GM13977 (cell line): ENCODE data around the gene VWA3B.

Source experiments
- DNase-seq: peaks from one replicate; pipeline ENCODE4 v3.0.0; 2012; ENCODE audit warnings: low spot score
- in situ Hi-C: fragments of 300-500 bp; cut with MboI; formaldehyde crosslinking; loops from one replicate; pipeline ENCODE4 v1.12.0; 2022; ENCODE audit warnings: low sequenced_read_pairs, low pct_unique_long_range_greater_than_20kb, mixed read lengths, inconsistent platforms; ENCODE audit not compliant: unreplicated experiment
- TF ChIP-seq, protein P1 (sequence below): IDR thresholded peaks from 2 replicates; pipeline ENCODE4 v1.5.1; 2012; ENCODE audit warnings: mild to moderate bottlenecking, control low read depth; ENCODE audit not compliant: insufficient read depth; ENCODE audit errors: extremely low read depth, missing control alignments

VWA3B gene, protein sequence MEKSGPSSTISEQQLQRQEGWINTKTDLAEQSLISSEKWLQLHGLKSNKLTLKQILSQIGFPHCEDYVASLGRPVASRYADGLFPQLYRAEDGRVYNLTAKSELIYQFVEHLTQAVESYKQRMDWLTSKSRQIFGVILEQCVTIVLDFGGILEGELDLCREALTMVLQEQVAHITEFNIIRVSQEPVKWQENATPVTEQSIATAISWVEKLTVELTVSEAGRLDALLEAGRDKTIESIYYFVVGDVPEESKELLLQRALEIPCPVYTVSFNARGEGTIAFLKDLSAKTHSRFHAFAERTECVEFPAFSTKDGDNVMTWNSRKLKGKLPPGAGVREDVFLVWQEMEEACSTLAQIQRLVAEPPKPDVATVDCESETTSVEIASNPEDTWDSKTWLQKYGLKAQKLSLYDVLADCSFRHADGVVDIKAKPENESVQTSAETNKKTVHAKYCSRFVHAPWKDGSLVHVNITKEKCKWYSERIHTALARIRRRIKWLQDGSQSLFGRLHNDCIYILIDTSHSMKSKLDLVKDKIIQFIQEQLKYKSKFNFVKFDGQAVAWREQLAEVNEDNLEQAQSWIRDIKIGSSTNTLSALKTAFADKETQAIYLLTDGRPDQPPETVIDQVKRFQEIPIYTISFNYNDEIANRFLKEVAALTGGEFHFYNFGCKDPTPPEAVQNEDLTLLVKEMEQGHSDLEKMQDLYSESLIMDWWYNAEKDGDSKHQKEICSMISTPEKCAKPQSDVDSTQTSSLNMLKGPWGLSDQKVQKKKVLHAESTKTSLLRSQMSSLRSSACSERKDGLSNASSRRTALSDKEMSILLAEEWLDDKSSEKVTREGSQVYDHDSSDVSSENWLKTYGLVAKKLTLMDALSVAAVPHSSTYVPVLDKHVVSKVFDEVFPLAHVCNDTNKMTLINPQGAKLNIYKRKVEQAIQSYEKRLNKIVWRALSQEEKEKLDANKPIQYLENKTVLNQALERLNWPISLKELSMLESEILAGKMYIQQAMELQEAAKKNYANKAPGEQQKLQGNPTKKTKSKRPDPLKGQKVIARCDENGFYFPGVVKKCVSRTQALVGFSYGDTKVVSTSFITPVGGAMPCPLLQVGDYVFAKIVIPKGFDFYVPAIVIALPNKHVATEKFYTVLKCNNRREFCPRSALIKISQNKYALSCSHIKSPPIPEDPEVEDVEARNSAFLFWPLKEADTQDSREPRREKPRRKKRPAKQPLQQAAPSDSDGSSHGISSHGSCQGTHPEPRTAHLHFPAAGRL (N-terminal part only)

DNA sequence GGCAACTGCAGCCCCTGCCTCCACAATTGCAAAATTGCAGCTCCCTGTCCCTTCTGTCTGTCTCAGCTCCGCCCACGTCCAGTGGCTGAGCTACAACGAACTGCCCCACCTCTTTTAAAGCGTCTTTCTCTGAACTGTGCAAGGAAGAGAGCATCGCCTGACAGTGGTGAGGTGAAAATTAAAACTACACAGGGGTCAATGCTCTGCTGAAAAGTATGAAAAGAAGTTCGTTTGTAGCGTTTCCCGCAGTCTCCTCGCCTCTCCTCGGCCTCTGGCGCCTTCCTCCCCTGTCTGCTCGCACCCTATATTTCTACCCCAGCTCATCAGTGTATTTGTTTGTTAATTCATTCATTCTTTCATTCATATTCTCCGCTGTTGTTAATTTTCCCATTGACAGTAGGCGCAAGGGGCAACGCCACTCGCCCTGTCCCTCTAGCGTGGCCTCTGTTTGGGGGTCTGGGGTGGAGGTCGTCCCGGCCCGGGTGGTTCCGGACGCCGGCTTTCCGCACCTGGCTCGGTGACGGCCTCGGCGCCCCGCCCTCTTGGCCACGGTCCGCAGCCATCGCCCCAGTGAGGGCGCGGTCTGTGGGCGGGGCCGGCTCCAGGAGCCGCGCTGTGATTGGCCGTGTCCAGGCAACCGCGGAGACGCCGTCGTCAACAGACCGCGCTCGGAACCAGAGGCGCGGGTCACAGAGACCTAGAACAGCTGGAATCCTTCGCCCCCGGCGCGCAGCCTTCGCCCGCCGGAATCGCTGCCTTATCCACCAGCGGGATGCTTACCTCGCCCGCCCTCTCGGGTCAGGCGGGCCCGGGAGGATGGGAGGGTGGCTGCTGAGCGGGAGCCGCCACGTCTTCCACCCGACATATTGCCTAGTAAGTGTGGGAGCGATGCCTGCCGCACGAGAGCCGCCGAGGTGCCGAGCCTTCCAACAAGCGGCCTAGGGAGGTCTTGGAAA, at the start of gene VWA3B:
Gene VWA3B, plus strand, starts transcription at position 677 of the 956 bp plus-strand sequence. CDS start 5,926 bp downstream, outside the sequence.
- DNase-seq, result peak; percentile 90
- TF ChIP-seq, protein P1, sequence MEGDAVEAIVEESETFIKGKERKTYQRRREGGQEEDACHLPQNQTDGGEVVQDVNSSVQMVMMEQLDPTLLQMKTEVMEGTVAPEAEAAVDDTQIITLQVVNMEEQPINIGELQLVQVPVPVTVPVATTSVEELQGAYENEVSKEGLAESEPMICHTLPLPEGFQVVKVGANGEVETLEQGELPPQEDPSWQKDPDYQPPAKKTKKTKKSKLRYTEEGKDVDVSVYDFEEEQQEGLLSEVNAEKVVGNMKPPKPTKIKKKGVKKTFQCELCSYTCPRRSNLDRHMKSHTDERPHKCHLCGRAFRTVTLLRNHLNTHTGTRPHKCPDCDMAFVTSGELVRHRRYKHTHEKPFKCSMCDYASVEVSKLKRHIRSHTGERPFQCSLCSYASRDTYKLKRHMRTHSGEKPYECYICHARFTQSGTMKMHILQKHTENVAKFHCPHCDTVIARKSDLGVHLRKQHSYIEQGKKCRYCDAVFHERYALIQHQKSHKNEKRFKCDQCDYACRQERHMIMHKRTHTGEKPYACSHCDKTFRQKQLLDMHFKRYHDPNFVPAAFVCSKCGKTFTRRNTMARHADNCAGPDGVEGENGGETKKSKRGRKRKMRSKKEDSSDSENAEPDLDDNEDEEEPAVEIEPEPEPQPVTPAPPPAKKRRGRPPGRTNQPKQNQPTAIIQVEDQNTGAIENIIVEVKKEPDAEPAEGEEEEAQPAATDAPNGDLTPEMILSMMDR, result no peak
- in situ Hi-C loops, result no loop called here

DNA sequence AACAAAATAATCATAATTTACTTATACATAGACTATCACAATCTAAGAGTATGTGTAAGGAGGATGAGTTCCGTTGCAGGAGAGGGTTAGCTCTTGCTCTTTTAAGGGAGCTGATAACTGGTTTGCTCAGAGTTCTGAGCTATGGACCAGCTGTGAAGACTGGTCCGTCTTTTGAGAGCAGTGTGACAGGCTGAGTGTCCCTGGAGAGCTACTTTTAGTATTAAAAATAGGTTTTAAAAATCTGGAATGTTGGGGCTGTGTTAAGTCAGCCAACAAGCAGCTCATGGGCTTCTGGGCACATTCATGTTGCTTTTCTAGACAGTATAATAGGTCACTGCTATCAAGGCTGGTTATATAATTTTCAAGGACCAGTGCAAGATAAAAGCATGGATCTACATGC, 49.8 kb upstream of the VWA3B start:
- DNase-seq, result no peak
- TF ChIP-seq, protein P1, result no peak
- in situ Hi-C loops, result no loop called here

DNA sequence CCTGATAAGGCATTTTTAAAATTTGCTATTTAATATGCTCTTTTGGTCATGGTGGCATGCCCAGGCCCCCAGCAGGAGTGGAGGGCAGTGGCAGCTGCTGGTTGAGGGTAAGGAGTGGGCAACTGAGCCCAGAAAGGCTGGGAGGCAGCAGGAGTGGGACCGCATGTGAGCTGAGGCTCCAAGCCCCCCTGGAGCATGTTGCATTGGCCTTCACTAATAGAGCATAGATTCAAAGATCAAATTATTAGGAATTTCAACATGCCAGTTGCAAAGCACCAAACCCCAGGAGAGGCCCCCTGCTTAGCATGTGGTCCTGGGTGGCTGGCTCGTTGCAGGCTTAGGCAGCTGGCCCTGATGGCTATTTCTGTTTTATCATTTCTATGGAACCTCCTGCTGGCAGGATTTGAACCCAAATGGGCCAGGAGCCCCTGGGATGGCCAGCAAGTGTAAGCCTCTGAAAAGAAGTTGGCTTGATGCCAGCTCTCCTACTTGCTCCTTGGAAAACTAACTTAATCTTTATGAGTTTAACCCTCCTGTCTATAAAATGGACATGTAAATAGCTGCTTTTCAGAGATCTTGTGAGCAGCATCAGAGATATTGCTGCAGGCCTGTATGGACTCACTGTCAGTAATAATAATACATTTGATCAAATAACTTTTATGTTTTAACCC, 49.2 kb upstream of the VWA3B start:
- no peak for DNase-seq
- TF ChIP-seq, protein P1, result no peak
- in situ Hi-C loops, result no loop called here

DNA sequence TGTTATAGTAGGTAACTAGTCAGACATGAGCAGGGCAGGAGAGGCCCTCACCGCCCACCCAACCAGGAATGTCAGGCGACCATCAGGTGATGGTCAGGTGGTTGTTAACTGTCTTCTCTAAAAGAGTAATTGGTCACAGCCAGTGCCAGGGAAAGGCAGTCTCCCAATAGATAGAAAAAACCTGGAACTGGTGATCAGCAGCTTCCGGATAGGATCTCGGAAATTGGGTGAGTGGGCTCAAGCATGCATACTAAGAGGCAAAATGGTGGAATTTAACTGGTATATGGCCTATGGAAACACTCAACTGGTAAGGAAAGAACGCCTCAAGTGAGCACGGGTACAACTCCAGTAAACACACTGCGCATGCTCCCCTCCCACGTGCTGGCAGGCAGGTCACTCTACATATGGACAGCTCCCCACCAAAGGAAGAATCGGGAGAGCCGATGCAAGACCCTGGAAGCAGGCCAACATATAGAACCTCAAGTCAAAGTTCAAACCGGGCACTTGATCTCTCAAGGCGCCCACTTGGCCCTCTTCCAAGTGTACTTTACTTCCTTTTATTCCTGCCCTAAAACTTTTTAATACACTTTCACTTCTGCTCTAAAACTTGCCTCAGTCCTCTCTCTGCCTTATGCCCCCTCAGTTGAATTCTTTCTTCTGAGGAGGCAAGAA, 47.7 kb upstream of the VWA3B start:
- no peak for DNase-seq
- TF ChIP-seq, protein P1, result no peak
- in situ Hi-C loops, result no loop called here

DNA sequence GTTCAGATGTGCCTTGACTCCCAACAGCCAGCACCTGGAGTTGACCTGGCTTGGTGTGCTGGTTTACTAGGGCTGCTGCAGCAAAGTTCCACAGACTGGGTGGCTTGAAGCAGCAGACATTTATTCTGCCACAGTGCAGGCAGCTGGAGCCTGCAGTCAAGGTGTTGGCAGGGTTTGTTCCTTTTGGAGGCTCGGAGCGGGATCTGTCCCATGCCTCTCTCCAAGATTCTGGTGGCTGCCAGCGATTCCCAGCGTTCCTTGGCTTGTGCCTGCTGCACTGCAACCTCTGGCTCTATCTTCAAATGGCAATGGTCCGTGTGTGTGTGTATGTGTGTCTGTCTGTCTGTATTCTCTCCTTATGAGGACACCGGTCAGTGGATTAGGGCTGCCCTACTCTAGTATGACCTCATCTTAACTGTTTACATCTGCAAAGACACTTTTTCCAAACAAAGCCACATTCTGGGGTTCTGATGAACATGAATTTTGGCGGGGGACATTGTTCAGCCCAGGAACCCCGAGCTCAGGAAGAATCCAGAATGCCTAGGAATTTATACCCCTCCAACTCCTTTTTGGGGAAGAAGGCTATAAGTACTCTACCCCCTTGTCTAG, 46.5 kb upstream of the VWA3B start:
- TF ChIP-seq, protein P1, result no peak
- no peak for DNase-seq
- in situ Hi-C loops, result no loop called here
